Amniotic epithelial cell (primary cell): ENCODE measurements around the gene NUDT14.
A peak's percentile ranks its signal among the peaks of the same experiment; 100 is the strongest.

ENCODE experiments used
- DNase-seq: peaks from one replicate; pipeline ENCODE4 v3.0.0-alpha.2; 2010; ENCODE audit warnings: low read depth

Gene NUDT14

GRCh38 chr14:105132921-105133654 lies 48.0 kb downstream of the NUDT14 start:
- DNase-seq = no peak

- no peak for DNase-seq
Observed at GRCh38 chr14:105131241-105131640, 49.9 kb downstream of the NUDT14 start.

- DNase-seq = peak; percentile 44
Observed at GRCh38 chr14:105128059-105128458, 53.1 kb downstream of the NUDT14 start.

GRCh38 chr14:105126981-105127329 lies 54.2 kb downstream of the NUDT14 start:
- no peak for DNase-seq

GRCh38 chr14:105126126-105126980 lies 54.8 kb downstream of the NUDT14 start:
- no peak for DNase-seq

- no peak for DNase-seq
Observed at GRCh38 chr14:105124823-105125222, 56.3 kb downstream of the NUDT14 start.

GRCh38 chr14:105123981-105124765 lies 56.9 kb downstream of the NUDT14 start:
- DNase-seq = no peak

- DNase-seq = no peak
Observed at GRCh38 chr14:105123064-105123665, 57.9 kb downstream of the NUDT14 start.
